ENCODE measurements around the gene P4HA1.
A peak's percentile ranks its signal among the peaks of the same experiment; 100 is the strongest.
"Not testable (repeated sequence)": the region's sequence is repeated elsewhere in the genome, so short reads cannot be mapped to it uniquely, and the experiment has no call there.

P4HA1 gene

GRCh38 chr10:73116017-73116416 is 19.4 kb upstream of the P4HA1 start:
- Histone ChIP-seq H3K9ac (ENCODE audit: low read length) (no peak overlapping the region), H3K9me3 (ENCODE audit: control insufficient read depth, low read length) (no peaks in the 10 kb centered on the region), H3K36me3 (ENCODE audit: control insufficient read depth, insufficient read depth, low read length, severe bottlenecking) (no peaks in the 10 kb centered on the region), H3K4me1 (ENCODE audit: control insufficient read depth, insufficient read depth, low read length) (peaks cover 52% of the 10 kb centered on the region), H3K27me3 (replicated peaks; ENCODE audit: control insufficient read depth, insufficient read depth, low read length) (no peaks in the 10 kb centered on the region), H3K4me3 (ENCODE audit: low read length) (no peak overlapping the region)
- DNase-seq (ENCODE audit: low read depth): no peak

GRCh38 chr10:73113551-73113950 is 16.9 kb upstream of the P4HA1 start:
- Histone ChIP-seq H3K9me3 (ENCODE audit: control insufficient read depth, low read length) (no peaks in the 10 kb centered on the region), H3K9ac (ENCODE audit: low read length) (peak overlapping the region; percentile 14), H3K4me3 (ENCODE audit: low read length) (peak overlapping the region; percentile 48), H3K36me3 (ENCODE audit: control insufficient read depth, insufficient read depth, low read length, severe bottlenecking) (no peaks in the 10 kb centered on the region), H3K4me1 (ENCODE audit: control insufficient read depth, insufficient read depth, low read length) (peaks cover 30% of the 10 kb centered on the region), H3K27me3 (replicated peaks; ENCODE audit: control insufficient read depth, insufficient read depth, low read length) (no peaks in the 10 kb centered on the region)
- DNase-seq (ENCODE audit: low read depth): peak; percentile 53

GRCh38 chr10:73112032-73112431 is 15.4 kb upstream of the P4HA1 start:
- H3K9ac ChIP-seq (ENCODE audit: low read length); H3K4me3 ChIP-seq (ENCODE audit: low read length); H3K27me3 ChIP-seq (replicated peaks; ENCODE audit: control insufficient read depth, insufficient read depth, low read length); DNase-seq (ENCODE audit: low read depth); H3K36me3 ChIP-seq (ENCODE audit: control insufficient read depth, insufficient read depth, low read length, severe bottlenecking); H3K9me3 ChIP-seq (ENCODE audit: control insufficient read depth, low read length): not testable (repeated sequence)
- H3K4me1 ChIP-seq (ENCODE audit: control insufficient read depth, insufficient read depth, low read length): peaks cover 19% of the 10 kb centered on the region

GRCh38 chr10:73110345-73110849 is 13.7 kb upstream of the P4HA1 start, which contains the start of gene NUDT13:
Gene NUDT13 (plus strand): TSS chr10:73110455. CDS start chr10:73114366, 3,911 bp downstream.
- peak; percentile 88 for DNase-seq (ENCODE audit: low read depth)

GRCh38 chr10:73109248-73109652 is 12.6 kb upstream of the P4HA1 start:
- H3K27me3 ChIP-seq (replicated peaks; ENCODE audit: control insufficient read depth, insufficient read depth, low read length); H3K9me3 ChIP-seq (ENCODE audit: control insufficient read depth, low read length); DNase-seq (ENCODE audit: low read depth); H3K9ac ChIP-seq (ENCODE audit: low read length); H3K36me3 ChIP-seq (ENCODE audit: control insufficient read depth, insufficient read depth, low read length, severe bottlenecking); H3K4me3 ChIP-seq (ENCODE audit: low read length): not testable (repeated sequence)
- peaks cover 19% of the 10 kb centered on the region for H3K4me1 ChIP-seq (ENCODE audit: control insufficient read depth, insufficient read depth, low read length)

More at GRCh38 chr10:73110345-73110849, 13.7 kb upstream of the P4HA1 start, which contains the start of gene NUDT13:
- peak within 1 kb of the TSS; percentile 88 for H3K9ac ChIP-seq (ENCODE audit: low read length)
- H3K36me3 ChIP-seq (ENCODE audit: control insufficient read depth, insufficient read depth, low read length, severe bottlenecking): no peaks in the 10 kb centered on the region
- H3K4me3 ChIP-seq (ENCODE audit: low read length): peak within 1 kb of the TSS; percentile 87
- no peaks in the 10 kb centered on the region for H3K9me3 ChIP-seq (ENCODE audit: control insufficient read depth, low read length)
- peaks cover 19% of the 10 kb centered on the region for H3K4me1 ChIP-seq (ENCODE audit: control insufficient read depth, insufficient read depth, low read length)
- no peaks in the 10 kb centered on the region for H3K27me3 ChIP-seq (replicated peaks; ENCODE audit: control insufficient read depth, insufficient read depth, low read length)

- Histone ChIP-seq H3K4me3 (ENCODE audit: low read length) (no peak overlapping the region), H3K9me3 (ENCODE audit: control insufficient read depth, low read length) (no peaks in the 10 kb centered on the region), H3K36me3 (ENCODE audit: control insufficient read depth, insufficient read depth, low read length, severe bottlenecking) (no peaks in the 10 kb centered on the region), H3K4me1 (ENCODE audit: control insufficient read depth, insufficient read depth, low read length) (peaks cover 2% of the 10 kb centered on the region), H3K9ac (ENCODE audit: low read length) (no peak overlapping the region), H3K27me3 (replicated peaks; ENCODE audit: control insufficient read depth, insufficient read depth, low read length) (no peaks in the 10 kb centered on the region)
- no peak for DNase-seq (ENCODE audit: low read depth)
These were observed 9.6 kb upstream of the P4HA1 start for GRCh38 chr10:73106301-73106700.

- peak; percentile 51 for DNase-seq (ENCODE audit: low read depth)
- Histone ChIP-seq H3K9ac (ENCODE audit: low read length) (no peak overlapping the region), H3K4me3 (ENCODE audit: low read length) (no peak overlapping the region), H3K27me3 (replicated peaks; ENCODE audit: control insufficient read depth, insufficient read depth, low read length) (no peaks in the 10 kb centered on the region), H3K36me3 (ENCODE audit: control insufficient read depth, insufficient read depth, low read length, severe bottlenecking) (no peaks in the 10 kb centered on the region), H3K9me3 (ENCODE audit: control insufficient read depth, low read length) (no peaks in the 10 kb centered on the region), H3K4me1 (ENCODE audit: control insufficient read depth, insufficient read depth, low read length) (peaks cover 21% of the 10 kb centered on the region)
These were observed 2.5 kb upstream of the P4HA1 start for GRCh38 chr10:73099141-73099540.

- DNase-seq (ENCODE audit: low read depth): no peak
- peaks cover 33% of the 10 kb centered on the region for H3K4me1 ChIP-seq (ENCODE audit: control insufficient read depth, insufficient read depth, low read length)
- peak overlapping the region; percentile 92 for H3K4me3 ChIP-seq (ENCODE audit: low read length)
These were observed 622 bp upstream of the P4HA1 start for GRCh38 chr10:73097305-73097670.

GRCh38 chr10:73096041-73096448 is 621 bp downstream of the P4HA1 start:
- Histone ChIP-seq H3K9ac (ENCODE audit: low read length) (peak overlapping the region; percentile 99), H3K4me1 (ENCODE audit: control insufficient read depth, insufficient read depth, low read length) (peaks cover 33% of the 10 kb centered on the region), H3K4me3 (ENCODE audit: low read length) (peak overlapping the region; percentile 92), H3K27me3 (replicated peaks; ENCODE audit: control insufficient read depth, insufficient read depth, low read length) (no peaks in the 10 kb centered on the region), H3K36me3 (ENCODE audit: control insufficient read depth, insufficient read depth, low read length, severe bottlenecking) (no peaks in the 10 kb centered on the region), H3K9me3 (ENCODE audit: control insufficient read depth, low read length) (no peaks in the 10 kb centered on the region)
- peak; percentile 89 for DNase-seq (ENCODE audit: low read depth)

More at GRCh38 chr10:73097305-73097670, 622 bp upstream of the P4HA1 start:
- H3K9me3 ChIP-seq (ENCODE audit: control insufficient read depth, low read length): no peaks in the 10 kb centered on the region
- H3K36me3 ChIP-seq (ENCODE audit: control insufficient read depth, insufficient read depth, low read length, severe bottlenecking): no peaks in the 10 kb centered on the region
- H3K27me3 ChIP-seq (replicated peaks; ENCODE audit: control insufficient read depth, insufficient read depth, low read length): no peaks in the 10 kb centered on the region
- H3K9ac ChIP-seq (ENCODE audit: low read length): peak overlapping the region; percentile 99

- peak; percentile 93 for DNase-seq (ENCODE audit: low read depth)
- Histone ChIP-seq H3K9ac (ENCODE audit: low read length) (peak overlapping the region; percentile 99), H3K36me3 (ENCODE audit: control insufficient read depth, insufficient read depth, low read length, severe bottlenecking) (no peaks in the 10 kb centered on the region), H3K4me3 (ENCODE audit: low read length) (peak overlapping the region; percentile 92), H3K27me3 (replicated peaks; ENCODE audit: control insufficient read depth, insufficient read depth, low read length) (no peaks in the 10 kb centered on the region), H3K4me1 (ENCODE audit: control insufficient read depth, insufficient read depth, low read length) (peaks cover 33% of the 10 kb centered on the region), H3K9me3 (ENCODE audit: control insufficient read depth, low read length) (no peaks in the 10 kb centered on the region)
These were observed 1.1 kb downstream of the P4HA1 start for GRCh38 chr10:73095481-73096021.

- H3K9ac ChIP-seq (ENCODE audit: low read length): peak overlapping the region; percentile 99
- H3K36me3 ChIP-seq (ENCODE audit: control insufficient read depth, insufficient read depth, low read length, severe bottlenecking): peaks cover 3% of the 10 kb centered on the region
- no peaks in the 10 kb centered on the region for H3K9me3 ChIP-seq (ENCODE audit: control insufficient read depth, low read length)
- H3K4me1 ChIP-seq (ENCODE audit: control insufficient read depth, insufficient read depth, low read length): peaks cover 33% of the 10 kb centered on the region
- peak overlapping the region; percentile 92 for H3K4me3 ChIP-seq (ENCODE audit: low read length)
- no peak for DNase-seq (ENCODE audit: low read depth)
- no peaks in the 10 kb centered on the region for H3K27me3 ChIP-seq (replicated peaks; ENCODE audit: control insufficient read depth, insufficient read depth, low read length)
These were observed 1.6 kb downstream of the P4HA1 start for GRCh38 chr10:73094986-73095480.

Measured in adipocyte (in vitro differentiated cells).